ENCODE measurements around the gene DUSP16.
"Not testable (repeated sequence)": the region's sequence is repeated elsewhere in the genome, so short reads cannot be mapped to it uniquely, and the experiment has no call there.

The DUSP16 gene

DNA sequence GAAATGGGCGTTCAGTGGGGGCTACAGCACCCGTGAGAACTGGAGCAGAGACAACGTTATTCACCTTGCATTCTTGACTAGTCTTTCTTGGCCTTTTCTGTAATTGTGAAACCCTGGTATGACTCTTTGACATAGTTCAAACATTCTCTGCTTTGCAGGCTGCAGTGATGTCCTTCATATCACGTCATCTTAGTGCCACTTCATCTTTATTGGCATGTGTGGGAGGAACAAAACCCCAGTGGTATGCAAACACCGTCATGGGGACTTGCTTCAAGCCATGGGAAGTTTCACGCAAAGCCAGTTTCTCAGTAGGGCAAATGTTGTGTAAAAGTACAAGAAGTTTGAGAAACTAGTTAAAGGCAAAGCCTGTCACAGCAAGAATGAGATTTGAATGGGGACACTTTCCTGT lies 20.2 kb upstream of the DUSP16 start:
- DNase-seq: no peak

- no peak for DNase-seq
Observed at GRCh38 chr12:12582193-12582881, 19.7 kb upstream of the DUSP16 start.

GRCh38 chr12:12580716-12581115 lies 18.1 kb upstream of the DUSP16 start:
- not testable (repeated sequence) for DNase-seq

- no peak for DNase-seq
Observed at GRCh38 chr12:12577786-12578185, 15.1 kb upstream of the DUSP16 start.

- no peak for DNase-seq
Observed at GRCh38 chr12:12572659-12573058, 10.0 kb upstream of the DUSP16 start.

- DNase-seq: not testable (repeated sequence)
Observed at GRCh38 chr12:12565971-12566370, 3.3 kb upstream of the DUSP16 start.

DNA sequence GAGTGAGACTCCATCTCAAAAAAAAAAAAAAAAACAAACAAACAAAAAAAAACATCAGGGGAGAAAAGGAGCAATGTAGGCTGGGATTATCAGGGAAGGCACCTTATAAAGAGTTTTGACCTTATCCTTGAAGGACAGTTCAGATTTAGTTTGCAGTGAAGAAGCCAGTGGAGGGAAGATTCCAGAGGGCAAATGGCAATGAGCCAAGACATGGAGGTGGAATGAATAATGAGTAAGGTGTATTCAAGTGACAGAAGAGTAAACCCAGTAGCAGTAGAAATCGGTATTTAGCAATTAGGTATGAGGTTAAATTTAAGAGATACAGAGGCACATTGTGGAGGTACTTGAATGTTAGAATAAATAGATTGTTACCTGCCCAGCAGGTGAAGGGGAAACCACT lies 2.2 kb upstream of the DUSP16 start:
- no peak for DNase-seq

DNA sequence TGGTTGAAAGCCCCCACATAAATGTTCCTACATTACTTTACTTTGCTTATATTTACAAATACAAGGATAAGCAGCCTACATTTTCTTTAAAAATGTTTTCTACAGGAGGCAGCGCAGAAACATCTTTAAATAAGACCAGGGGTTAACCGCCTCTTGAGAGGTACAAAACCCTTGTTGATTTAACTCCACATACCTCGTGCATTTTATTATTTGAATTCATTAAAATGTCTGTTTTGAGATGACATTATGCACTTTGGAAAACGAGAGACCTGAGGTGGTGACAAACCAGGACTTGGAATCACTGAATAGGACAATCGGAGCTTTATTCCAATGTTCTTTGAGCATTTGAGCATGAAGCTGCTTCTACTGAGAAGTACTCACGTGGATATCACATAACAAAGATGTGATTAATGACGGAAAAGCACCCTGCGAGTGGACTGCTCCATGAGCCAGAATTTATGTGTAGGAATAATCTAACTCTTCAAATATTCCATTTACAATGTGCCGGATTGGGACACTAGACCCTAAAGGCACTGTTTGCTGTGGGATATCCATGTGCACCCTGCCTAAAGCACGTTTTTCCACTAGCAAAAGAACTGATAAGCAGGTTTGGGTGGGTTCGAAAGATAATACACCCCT lies 746 bp upstream of the DUSP16 start:
- no peak for DNase-seq

DNA sequence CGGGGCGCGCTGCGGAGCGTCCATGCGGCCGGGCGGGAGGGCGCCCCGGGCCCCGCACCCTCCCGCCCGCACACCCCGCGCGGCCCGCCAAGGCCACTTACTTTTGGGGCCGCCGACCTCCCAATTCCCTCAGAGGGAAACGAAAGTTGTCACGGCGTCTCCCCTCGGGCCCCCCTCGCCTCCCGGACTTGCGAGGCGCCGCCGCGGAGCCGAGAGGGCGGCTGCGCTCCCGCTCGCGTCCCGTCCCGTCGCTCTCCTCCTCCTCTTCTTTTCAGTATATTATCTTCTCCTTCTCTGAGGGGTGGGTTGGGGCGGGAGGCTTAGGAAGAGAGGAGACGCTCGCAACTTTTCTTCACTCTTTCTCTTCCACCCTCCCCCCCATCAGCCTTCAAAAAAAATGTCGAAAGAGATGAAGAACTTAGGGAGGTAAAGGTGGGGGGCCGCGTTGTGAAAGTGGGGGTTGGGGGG lies 613 bp downstream of the DUSP16 start:
- no peak for DNase-seq

DNA sequence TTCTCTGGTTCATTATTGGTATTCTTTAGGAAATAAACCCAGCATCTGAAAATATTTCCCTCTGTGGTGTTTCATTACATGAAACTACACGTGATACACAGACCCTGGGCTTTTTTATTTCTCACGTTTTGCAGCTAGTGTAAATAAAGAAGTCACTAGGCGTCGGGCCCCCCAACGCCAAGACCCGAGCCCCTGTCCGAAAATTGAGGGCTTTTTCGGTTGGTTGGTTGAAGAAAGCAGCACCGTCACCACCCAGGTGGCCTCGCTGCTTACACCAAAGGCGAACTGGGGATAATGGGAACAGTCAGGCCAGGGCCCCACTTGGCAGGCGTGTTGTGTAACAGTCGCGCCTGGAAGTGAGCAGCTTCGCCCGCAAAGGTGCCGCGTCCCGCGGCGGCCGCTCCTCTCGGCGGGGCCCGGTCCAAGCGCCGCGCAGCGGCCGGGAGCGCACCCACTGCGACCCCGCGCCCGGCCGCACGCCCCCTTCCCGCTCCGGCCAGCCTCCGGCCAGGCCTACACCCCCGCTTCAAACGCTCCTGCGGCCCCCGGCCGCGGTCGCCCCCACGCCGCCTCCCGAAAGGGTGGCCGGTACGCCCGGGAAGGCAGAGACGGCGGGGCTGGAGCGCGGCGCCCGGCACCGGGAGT lies 1.2 kb downstream of the DUSP16 start:
- no peak for DNase-seq

DNA sequence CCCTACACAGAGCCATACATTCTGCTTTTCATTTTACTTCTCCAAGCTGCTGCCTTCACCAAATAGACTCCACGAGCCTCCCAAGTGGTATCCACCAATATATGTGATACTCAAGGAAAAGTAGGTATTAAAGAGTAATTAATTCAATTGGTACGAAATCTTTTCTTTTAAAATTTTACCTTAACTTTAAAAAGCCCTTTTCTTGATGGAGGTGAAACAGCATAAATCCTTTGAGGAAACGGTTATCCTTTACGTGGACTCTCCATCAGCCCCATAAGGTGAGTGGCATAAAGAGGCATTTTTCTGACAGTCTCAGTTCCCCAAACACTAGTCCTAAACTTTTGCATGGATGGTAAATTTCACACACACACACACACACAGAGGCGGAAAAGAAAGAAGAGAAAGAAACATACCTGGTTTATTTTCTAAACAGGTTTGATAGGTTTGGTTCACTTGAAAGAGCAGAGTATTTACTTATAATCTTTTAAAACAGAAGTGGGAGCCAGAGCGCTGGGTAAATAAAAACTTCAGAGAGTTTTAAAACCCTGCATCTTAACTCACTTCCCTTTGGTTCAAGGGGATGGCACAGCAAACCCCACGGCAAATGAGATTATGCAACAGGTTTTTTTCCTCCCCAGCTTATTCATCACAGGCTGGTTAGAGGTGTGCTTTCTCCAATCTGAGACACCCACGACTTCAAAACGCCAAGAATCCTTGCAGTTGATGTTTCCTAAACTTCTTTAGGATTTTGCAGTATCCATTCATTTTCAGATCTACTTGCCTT lies 1.9 kb downstream of the DUSP16 start:
- peak; percentile 44 for DNase-seq

GRCh38 chr12:12559719-12560296 lies 2.9 kb downstream of the DUSP16 start:
- no peak for DNase-seq

GRCh38 chr12:12558291-12558690 lies 4.4 kb downstream of the DUSP16 start:
- DNase-seq: no peak

- DNase-seq: no peak
Observed at GRCh38 chr12:12557733-12558132, 4.9 kb downstream of the DUSP16 start.

- no peak for DNase-seq
Observed at GRCh38 chr12:12555656-12556055, 7.0 kb downstream of the DUSP16 start.

- DNase-seq: no peak
Observed at GRCh38 chr12:12553208-12553785, 9.4 kb downstream of the DUSP16 start.

DNA sequence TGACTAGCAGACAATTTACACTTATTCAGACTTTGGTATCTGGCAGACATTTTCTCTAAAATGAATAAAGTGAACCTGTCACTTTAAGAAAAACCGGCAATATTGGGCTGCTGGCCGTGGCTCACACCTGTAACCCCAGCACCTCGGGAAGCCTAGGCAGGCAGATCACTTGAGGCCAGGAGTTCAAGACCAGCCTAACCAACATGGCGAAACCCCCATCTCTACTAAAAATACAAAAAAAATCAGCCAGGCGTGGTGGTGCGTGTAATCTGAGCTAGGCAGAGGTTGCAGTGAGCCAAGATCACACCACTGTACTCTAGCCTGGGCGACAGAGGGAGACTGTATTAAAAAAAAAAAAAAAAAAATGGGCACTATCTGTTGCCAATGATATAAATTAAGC lies 11.5 kb downstream of the DUSP16 start:
- no peak for DNase-seq

GRCh38 chr12:12550277-12550676 lies 12.4 kb downstream of the DUSP16 start:
- no peak for DNase-seq

- DNase-seq: no peak
Observed at GRCh38 chr12:12549426-12549825, 13.2 kb downstream of the DUSP16 start.

GRCh38 chr12:12548713-12549112 lies 13.9 kb downstream of the DUSP16 start:
- no peak for DNase-seq

GRCh38 chr12:12546314-12546772 lies 16.3 kb downstream of the DUSP16 start:
- DNase-seq: no peak

- no peak for DNase-seq
Observed at GRCh38 chr12:12543959-12544358, 18.7 kb downstream of the DUSP16 start.

DNA sequence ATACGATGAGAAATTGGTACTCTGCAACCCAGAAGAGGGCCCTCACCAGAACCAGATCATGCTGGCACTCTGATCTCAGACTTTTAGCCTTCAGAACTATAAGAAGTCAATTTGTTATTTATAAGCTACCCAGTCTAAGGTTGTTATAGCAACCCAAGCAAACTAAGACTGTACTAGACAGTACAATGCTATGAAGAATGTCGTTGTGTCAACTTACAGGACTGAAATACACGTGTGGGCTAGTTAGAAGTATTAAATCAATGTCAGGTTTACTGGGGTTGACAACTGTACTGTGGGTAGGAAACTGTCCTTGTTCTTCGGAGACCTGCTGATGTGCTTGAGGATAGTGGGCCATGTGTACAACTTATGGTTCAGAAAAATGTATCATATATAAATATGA lies 19.7 kb downstream of the DUSP16 start:
- DNase-seq: no peak

Data from GF-D8 (cell line).